GM10266 (cell line): ENCODE results near the gene EPS8L3.
A peak's percentile ranks its signal among the peaks of the same experiment; 100 is the strongest.

Source experiments
- DNase-seq: peaks from one replicate; pipeline ENCODE4 v3.0.0; 2012; ENCODE audit errors: extremely low spot score
- CTCF ChIP-seq: IDR thresholded peaks from 2 replicates; pipeline ENCODE4 v1.5.1; 2012; ENCODE audit warnings: mild to moderate bottlenecking, low read depth; ENCODE audit not compliant: control insufficient read depth, insufficient read depth; ENCODE audit errors: missing control alignments

The EPS8L3 gene

GRCh38 chr1:109776911-109777310, 13.2 kb upstream of the EPS8L3 start:
- TF ChIP-seq CTCF, result peak; percentile 97
- peak; percentile 82 for DNase-seq

GRCh38 chr1:109776206-109776835, 12.6 kb upstream of the EPS8L3 start:
- no peak for DNase-seq
- TF ChIP-seq CTCF, result no peak

- DNase-seq, result no peak
- TF ChIP-seq CTCF, result no peak
Observed at GRCh38 chr1:109775398-109775797, 11.7 kb upstream of the EPS8L3 start.

GRCh38 chr1:109773900-109774485, 10.3 kb upstream of the EPS8L3 start:
- TF ChIP-seq CTCF, result peak; percentile 11
- no peak for DNase-seq

GRCh38 chr1:109773203-109773899, 9.6 kb upstream of the EPS8L3 start:
- peak; percentile 95 for TF ChIP-seq CTCF
- peak; percentile 79 for DNase-seq

GRCh38 chr1:109772658-109773202, 9.0 kb upstream of the EPS8L3 start:
- TF ChIP-seq CTCF, result no peak
- DNase-seq, result no peak
